HCT116 (cell line): ENCODE data around the gene GRIN2C. TPM values are rescaled to one million over a fixed set of nuclear protein-coding genes. Genes with fewer than 3 reads are reported as not detected.

Experiments
- ATAC-seq: fragments of 200-7000 bp; cut with Tn5 transposase; 2 replicates; pipeline ENCODE4 v1.9.1; 2020; ENCODE audit warnings: mild to moderate bottlenecking, moderate library complexity
- BruUV-seq: library from RNA; stranded (reverse); fragments of 400-500 nt; replicated peaks from 2 replicates; lab custom pipeline; 2021; lab: Mats Ljungman, UMichigan
- CTCF ChIA-PET: fragments of 300-600 bp; sonication (Branson Sonifier 250); formaldehyde crosslinking; loops from one replicate; lab custom pipeline; 2021; ENCODE audit warnings: antibody characterized with exemption; lab: Charles Lee
- POLR2A ChIA-PET: fragments of 300-600, 350-600 bp; sonication (Branson Sonifier 250); formaldehyde crosslinking; loops from one replicate; lab custom pipeline; 2021; ENCODE audit warnings: antibody characterized with exemption; lab: Charles Lee
- RAD21 ChIA-PET, 2 experiments: fragments of 300-600 bp; sonication (Branson Sonifier 250); formaldehyde crosslinking; loops; one replicate each; lab custom pipeline; 2023; ENCODE audit warnings: low total read pairs in 2 of 2; ENCODE audit not compliant: uncharacterized antibody in 2 of 2, unreplicated experiment in 2 of 2, low non-redundant PET in 1 of 2; lab: Charles Lee
- DNase-seq: peaks from one replicate; pipeline ENCODE4 v3.0.0-alpha.2; 2010; ENCODE audit warnings: low read depth, low spot score
- H2AFZ ChIP-seq: fragments of 200-600 bp; shearing (Covaris generic), sonication (generic); 2 replicates; pipeline ENCODE4 v1.6.1; 2017; ENCODE audit warnings: low read depth, mixed run types, mixed read lengths, antibody characterized with exemption, low read length; ENCODE audit not compliant: poor library complexity, severe bottlenecking
- H3K27ac ChIP-seq: 2 replicates; pipeline ENCODE4 v1.5.1; 2012; ENCODE audit warnings: low read depth, low read length
- H3K27me3 ChIP-seq: fragments of 200-600 bp; sonication (generic); 2 replicates; pipeline ENCODE4 v1.6.1; 2016; ENCODE audit warnings: mixed run types, low read length, mixed read lengths; ENCODE audit not compliant: insufficient read depth
- H3K36me3 ChIP-seq, 2 experiments: fragments of 200-500 bp in 1 of 2; fragments of 200-600 bp in 1 of 2; sonication (Bioruptor generic) in 1 of 2; sonication (generic) in 1 of 2; 2 replicates each; pipeline versions ENCODE4 v1.5.1 to v1.6.1; 2014 to 2016; ENCODE audit warnings: low read length in 2 of 2, inconsistent platforms in 1 of 2, mixed read lengths in 1 of 2, mixed run types in 1 of 2; ENCODE audit not compliant: insufficient read depth in 2 of 2, control insufficient read depth in 1 of 2
- H3K4me1 ChIP-seq, 2 experiments: fragments of 200-600 bp in 1 of 2; sonication (generic) in 1 of 2; 2 replicates each; pipeline versions ENCODE4 v1.5.1 to v1.6.1; 2012 to 2017; ENCODE audit warnings: low read length in 2 of 2, inconsistent platforms in 1 of 2, mild to moderate bottlenecking in 1 of 2, mixed read lengths in 1 of 2, mixed run types in 1 of 2, moderate library complexity in 1 of 2; ENCODE audit not compliant: insufficient read depth in 2 of 2, control insufficient read depth in 1 of 2
- H3K4me2 ChIP-seq: fragments of 200-600 bp; sonication (generic); 2 replicates; pipeline ENCODE4 v1.6.1; 2017; ENCODE audit warnings: mixed run types, low read length, mixed read lengths
- H3K4me3 ChIP-seq, 2 experiments: fragments of 200-600 bp in 1 of 2; sonication (generic) in 1 of 2; replicated peaks in 1 of 2; 2 replicates each; pipeline ENCODE4 v1.5.1; 2011 to 2016; ENCODE audit warnings: low read length in 2 of 2, control low read depth in 1 of 2, low read depth in 1 of 2, mild to moderate bottlenecking in 1 of 2, mixed read lengths in 1 of 2, mixed run types in 1 of 2
- H3K79me2 ChIP-seq: fragments of 200-600 bp; sonication (generic); 2 replicates; pipeline ENCODE4 v1.6.1; 2017; ENCODE audit warnings: mild to moderate bottlenecking, mixed run types, low read length, moderate library complexity, mixed read lengths; ENCODE audit not compliant: insufficient read depth
- H3K9ac ChIP-seq: fragments of 200-600 bp; sonication (generic); 2 replicates; pipeline ENCODE4 v1.6.1; 2016; ENCODE audit warnings: low read length, mixed read lengths
- H3K9me2 ChIP-seq: fragments of 200-600 bp; sonication (generic), shearing (Covaris generic); 2 replicates; pipeline ENCODE4 v1.6.1; 2017; ENCODE audit warnings: mixed run types, mild to moderate bottlenecking, moderate library complexity; ENCODE audit not compliant: insufficient read depth
- H3K9me3 ChIP-seq, 2 experiments: fragments of 200-500 bp in 1 of 2; fragments of 200-600 bp in 1 of 2; sonication (Bioruptor generic) in 1 of 2; sonication (generic) in 1 of 2; 2 replicates each; pipeline ENCODE4 v1.6.1; 2014 to 2017; ENCODE audit warnings: low read length in 2 of 2, mixed read lengths in 2 of 2, inconsistent platforms in 1 of 2, low read depth in 1 of 2, mild to moderate bottlenecking in 1 of 2, mixed run types in 1 of 2, moderate library complexity in 1 of 2; ENCODE audit not compliant: control insufficient read depth in 1 of 2, insufficient read depth in 1 of 2
- H4K20me1 ChIP-seq: fragments of 200-600 bp; sonication (generic), shearing (Covaris generic); 2 replicates; pipeline ENCODE4 v1.6.1; 2017; ENCODE audit warnings: mixed run types, mild to moderate bottlenecking, moderate library complexity; ENCODE audit not compliant: insufficient read depth
- ATF3 ChIP-seq: IDR thresholded peaks from 2 replicates; pipeline ENCODE4 v1.6.1; 2012
- CBX3 ChIP-seq: IDR thresholded peaks from 2 replicates; pipeline ENCODE4 v1.6.1; 2012; ENCODE audit warnings: low read depth
- CEBPB ChIP-seq: IDR thresholded peaks from 2 replicates; pipeline ENCODE4 v1.6.1; 2012; ENCODE audit warnings: low read depth
- ELF1 ChIP-seq: IDR thresholded peaks from 2 replicates; pipeline ENCODE4 v1.6.1; 2012; ENCODE audit warnings: low read depth, borderline replicate concordance
- EZH2 ChIP-seq: fragments of 200-600 bp; sonication (generic); IDR thresholded peaks from 2 replicates; pipeline ENCODE4 v1.6.1; 2017; ENCODE audit warnings: antibody characterized with exemption, mixed run types
- FOSL1 ChIP-seq: IDR thresholded peaks from 2 replicates; pipeline ENCODE4 v1.6.1; 2012; ENCODE audit warnings: low read depth
- JUND ChIP-seq: IDR thresholded peaks from 2 replicates; pipeline ENCODE4 v1.6.1; 2012
- MAX ChIP-seq: IDR thresholded peaks from 2 replicates; pipeline ENCODE4 v1.6.1; 2012
- POLR2A ChIP-seq: IDR thresholded peaks from 2 replicates; pipeline ENCODE4 v1.7.0; 2011; ENCODE audit warnings: borderline replicate concordance; ENCODE audit not compliant: insufficient read depth, insufficient read length; ENCODE audit errors: extremely low read depth
- RAD21 ChIP-seq: IDR thresholded peaks from 2 replicates; pipeline ENCODE4 v1.6.1; 2012; ENCODE audit warnings: low read depth, mild to moderate bottlenecking
- SIN3A ChIP-seq: IDR thresholded peaks from 2 replicates; pipeline ENCODE4 v1.6.1; 2012; ENCODE audit warnings: low read depth
- SP1 ChIP-seq: IDR thresholded peaks from 2 replicates; pipeline ENCODE4 v1.6.1; 2012; ENCODE audit warnings: low read depth
- SRF ChIP-seq: IDR thresholded peaks from 2 replicates; pipeline ENCODE4 v1.6.1; 2012; ENCODE audit warnings: low read depth
- YY1 ChIP-seq: IDR thresholded peaks from 2 replicates; pipeline ENCODE4 v1.6.1; 2011; ENCODE audit warnings: low read length, low read depth, moderate library complexity, mild to moderate bottlenecking; ENCODE audit not compliant: insufficient replicate concordance; ENCODE audit errors: extremely low read depth
- ZBTB33 ChIP-seq: IDR thresholded peaks from 2 replicates; pipeline ENCODE4 v1.6.1; 2011; ENCODE audit warnings: mild to moderate bottlenecking, low read length, moderate library complexity; ENCODE audit not compliant: insufficient replicate concordance; ENCODE audit errors: extremely low read depth
- ZNF274 ChIP-seq: fragments of 200-500 bp; sonication (Bioruptor generic); IDR thresholded peaks from 2 replicates; pipeline ENCODE4 v1.6.1; 2014; ENCODE audit warnings: mild to moderate bottlenecking, low read depth, low read length, inconsistent platforms
- intact Hi-C: fragments of 100-400 bp; cut with micrococcal nuclease; formaldehyde crosslinking; loops from 2 replicates; pipeline ENCODE4 v1.10.0; 2022
- total RNA-seq: library from RNA; stranded (reverse); gene quantifications from one replicate; pipeline ENCODE4 v1.2.1, GENCODE V29; 2021; ENCODE audit not compliant: unreplicated experiment
- TF ChIP-seq, protein P1 (sequence below), 3 experiments: fragments of 200-600 bp in 1 of 3; sonication (generic) in 1 of 3; IDR thresholded peaks in 2 of 3; conservative IDR thresholded peaks in 1 of 3; 2 replicates each; pipeline ENCODE4 v1.5.1; 2012 to 2017; ENCODE audit warnings: low read depth in 2 of 3, low read length in 2 of 3, antibody characterized with exemption in 1 of 3, borderline replicate concordance in 1 of 3, control low read depth in 1 of 3, mild to moderate bottlenecking in 1 of 3, mixed read lengths in 1 of 3, mixed run types in 1 of 3, moderate library complexity in 1 of 3; ENCODE audit not compliant: insufficient read depth in 1 of 3

GRIN2C gene
- total RNA-seq, 1 experiment from 2014 or later = 2.2 TPM

DNA sequence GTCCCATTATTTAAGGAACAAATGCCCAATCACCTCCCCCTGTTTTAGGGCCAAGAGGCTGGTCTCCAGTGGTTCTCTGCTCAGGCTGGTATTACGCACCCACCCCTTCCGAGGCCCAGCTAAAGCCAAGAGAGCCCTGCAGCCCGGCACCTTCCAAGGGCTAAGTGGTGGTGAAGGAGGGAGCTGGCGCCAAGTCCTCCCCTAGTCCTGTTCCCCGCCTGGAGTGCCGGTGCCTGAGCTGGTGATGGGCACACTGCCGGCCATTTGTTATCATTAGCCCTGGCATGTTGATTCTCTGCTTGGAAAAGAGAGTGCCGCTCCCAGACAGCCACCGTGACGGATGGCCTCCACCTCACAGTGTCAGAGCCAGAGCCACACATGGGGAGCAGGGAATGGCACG, 31.9 kb downstream of the GRIN2C start (continued):
- TF ChIP-seq ZBTB33 (no peak), ATF3 (no peak), SP1 (no peak)

DNA sequence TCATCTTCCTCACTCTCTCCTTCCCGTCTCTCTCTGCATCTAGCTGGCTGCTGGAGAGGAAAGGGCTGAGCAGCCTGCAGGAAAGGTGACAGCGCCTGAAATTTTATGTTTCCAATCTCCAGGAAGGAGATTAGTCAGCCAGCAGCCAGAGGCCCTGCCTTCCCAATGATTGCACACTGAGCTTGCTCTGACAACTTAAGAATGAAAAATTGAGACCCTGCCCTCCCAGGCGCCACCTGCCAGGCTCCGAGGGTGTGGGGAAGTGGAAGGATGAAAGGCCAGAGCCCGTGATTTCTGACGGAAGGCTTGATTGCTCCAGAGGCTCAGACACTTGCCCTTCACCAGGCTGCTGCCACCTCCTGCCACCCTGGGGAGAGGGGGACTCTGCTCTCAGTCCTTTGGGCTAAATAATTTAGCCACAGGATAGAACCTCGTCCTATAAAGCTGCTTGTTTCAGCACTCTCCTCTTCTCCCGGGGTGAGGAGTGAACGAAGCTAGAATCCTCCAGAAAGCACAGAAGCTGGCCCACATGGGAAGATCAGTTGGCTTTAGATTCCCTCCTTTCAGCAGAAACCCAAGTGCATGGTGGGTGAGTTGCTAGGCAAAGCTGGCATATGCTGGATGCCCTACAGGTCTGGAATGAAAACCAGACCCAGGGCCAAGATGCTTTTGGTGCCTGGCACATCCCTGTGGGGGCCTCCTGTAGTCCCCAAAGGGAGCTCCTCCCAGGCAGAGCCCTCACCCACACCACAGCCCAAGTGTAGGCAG, 33.5 kb downstream of the GRIN2C start:
- no peak overlapping the region; the same call in 1 of the 2 replicates for H3K27ac ChIP-seq
- no peaks in the 10 kb centered on the region for H3K4me1 ChIP-seq
- DNase-seq (no peak), ATAC-seq (no peak)
- intact Hi-C loops = no loop called here
- no peak for TF ChIP-seq JUND
- no peak for TF ChIP-seq CEBPB
- TF ChIP-seq RAD21 = no peak
- no peak for TF ChIP-seq EZH2
- no peak for TF ChIP-seq CBX3
- no peak for TF ChIP-seq ZBTB33
- TF ChIP-seq POLR2A = no peak
- no peak for TF ChIP-seq MAX
- TF ChIP-seq ZNF274 = no peak
- TF ChIP-seq ATF3 = no peak
- no peak for TF ChIP-seq FOSL1
- TF ChIP-seq SIN3A = no peak
- no peak for TF ChIP-seq YY1
- TF ChIP-seq, protein P1, sequence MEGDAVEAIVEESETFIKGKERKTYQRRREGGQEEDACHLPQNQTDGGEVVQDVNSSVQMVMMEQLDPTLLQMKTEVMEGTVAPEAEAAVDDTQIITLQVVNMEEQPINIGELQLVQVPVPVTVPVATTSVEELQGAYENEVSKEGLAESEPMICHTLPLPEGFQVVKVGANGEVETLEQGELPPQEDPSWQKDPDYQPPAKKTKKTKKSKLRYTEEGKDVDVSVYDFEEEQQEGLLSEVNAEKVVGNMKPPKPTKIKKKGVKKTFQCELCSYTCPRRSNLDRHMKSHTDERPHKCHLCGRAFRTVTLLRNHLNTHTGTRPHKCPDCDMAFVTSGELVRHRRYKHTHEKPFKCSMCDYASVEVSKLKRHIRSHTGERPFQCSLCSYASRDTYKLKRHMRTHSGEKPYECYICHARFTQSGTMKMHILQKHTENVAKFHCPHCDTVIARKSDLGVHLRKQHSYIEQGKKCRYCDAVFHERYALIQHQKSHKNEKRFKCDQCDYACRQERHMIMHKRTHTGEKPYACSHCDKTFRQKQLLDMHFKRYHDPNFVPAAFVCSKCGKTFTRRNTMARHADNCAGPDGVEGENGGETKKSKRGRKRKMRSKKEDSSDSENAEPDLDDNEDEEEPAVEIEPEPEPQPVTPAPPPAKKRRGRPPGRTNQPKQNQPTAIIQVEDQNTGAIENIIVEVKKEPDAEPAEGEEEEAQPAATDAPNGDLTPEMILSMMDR (IDR thresholded peaks at IDR 0.05 in 2 of 3, conservative IDR thresholded peaks at IDR 0.05 in 1 of 3; ENCODE audit: borderline replicate concordance in 1 of 3, insufficient read depth in 1 of 3, low read depth in 2 of 3, low read length in 2 of 3) = no peak
- no peak for TF ChIP-seq ELF1
- TF ChIP-seq SRF = no peak
- H3K36me3 ChIP-seq = no peaks in the 10 kb centered on the region
- no peaks in the 10 kb centered on the region for H3K9me3 ChIP-seq
- CTCF ChIA-PET = interaction anchor here (1.5 kb wide), 1 partner anchor 17 kb away, joined by 5 read pairs; no protein-coding TSS in a partner anchor
- BruUV-seq = no TSS peak
- POLR2A ChIA-PET = no interaction called here
- H3K4me2 ChIP-seq = no peak overlapping the region
- no peaks in the 10 kb centered on the region for H3K9me2 ChIP-seq
- no peak overlapping the region for H3K4me3 ChIP-seq
- no peaks in the 10 kb centered on the region for H4K20me1 ChIP-seq
- no peak overlapping the region for H3K9ac ChIP-seq
- no peaks in the 10 kb centered on the region for H3K27me3 ChIP-seq
- no peaks in the 10 kb centered on the region for H3K79me2 ChIP-seq
- RAD21 ChIA-PET = no interaction called here
- H2AFZ ChIP-seq = no peak overlapping the region
